IMR-90 (cell line): ENCODE measurements around the gene LAMC2.

Source experiments
- CEBPB ChIP-seq: IDR thresholded peaks from 2 replicates; pipeline ENCODE4 v1.6.1; 2012; ENCODE audit warnings: low read depth, low read length, improper control_type of control experiment
- CHD1 ChIP-seq: IDR thresholded peaks from 2 replicates; pipeline ENCODE4 v1.6.1; 2012; ENCODE audit warnings: low read depth, low read length, improper control_type of control experiment
- POLR2A ChIP-seq: IDR thresholded peaks from 2 replicates; pipeline ENCODE4 v1.6.1; 2012; ENCODE audit warnings: mild to moderate bottlenecking, low read depth, low read length
- RCOR1 ChIP-seq: IDR thresholded peaks from 2 replicates; pipeline ENCODE4 v1.6.1; 2012; ENCODE audit warnings: mild to moderate bottlenecking, low read length, improper control_type of control experiment; ENCODE audit not compliant: insufficient replicate concordance
- TF ChIP-seq, protein P1 (sequence below): conservative IDR thresholded peaks from 2 replicates; pipeline ENCODE4 v1.5.1; 2012; ENCODE audit warnings: mild to moderate bottlenecking, low read depth, low read length, improper control_type of control experiment
- TF ChIP-seq, protein P2 (sequence below): fragments of 150-350 bp; IDR thresholded peaks from 2 replicates; pipeline ENCODE4 v1.6.1; 2017; ENCODE audit warnings: mild to moderate bottlenecking, antibody characterized with exemption, low read length, low read depth

GRCh38 chr1:183147735-183148134 lies 38.3 kb upstream of the LAMC2 start:
- TF ChIP-seq, protein P1, sequence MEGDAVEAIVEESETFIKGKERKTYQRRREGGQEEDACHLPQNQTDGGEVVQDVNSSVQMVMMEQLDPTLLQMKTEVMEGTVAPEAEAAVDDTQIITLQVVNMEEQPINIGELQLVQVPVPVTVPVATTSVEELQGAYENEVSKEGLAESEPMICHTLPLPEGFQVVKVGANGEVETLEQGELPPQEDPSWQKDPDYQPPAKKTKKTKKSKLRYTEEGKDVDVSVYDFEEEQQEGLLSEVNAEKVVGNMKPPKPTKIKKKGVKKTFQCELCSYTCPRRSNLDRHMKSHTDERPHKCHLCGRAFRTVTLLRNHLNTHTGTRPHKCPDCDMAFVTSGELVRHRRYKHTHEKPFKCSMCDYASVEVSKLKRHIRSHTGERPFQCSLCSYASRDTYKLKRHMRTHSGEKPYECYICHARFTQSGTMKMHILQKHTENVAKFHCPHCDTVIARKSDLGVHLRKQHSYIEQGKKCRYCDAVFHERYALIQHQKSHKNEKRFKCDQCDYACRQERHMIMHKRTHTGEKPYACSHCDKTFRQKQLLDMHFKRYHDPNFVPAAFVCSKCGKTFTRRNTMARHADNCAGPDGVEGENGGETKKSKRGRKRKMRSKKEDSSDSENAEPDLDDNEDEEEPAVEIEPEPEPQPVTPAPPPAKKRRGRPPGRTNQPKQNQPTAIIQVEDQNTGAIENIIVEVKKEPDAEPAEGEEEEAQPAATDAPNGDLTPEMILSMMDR = no peak
- TF ChIP-seq CHD1 = no peak
- TF ChIP-seq POLR2A = no peak
- TF ChIP-seq CEBPB = no peak
- no peak for TF ChIP-seq RCOR1
- TF ChIP-seq, protein P2, sequence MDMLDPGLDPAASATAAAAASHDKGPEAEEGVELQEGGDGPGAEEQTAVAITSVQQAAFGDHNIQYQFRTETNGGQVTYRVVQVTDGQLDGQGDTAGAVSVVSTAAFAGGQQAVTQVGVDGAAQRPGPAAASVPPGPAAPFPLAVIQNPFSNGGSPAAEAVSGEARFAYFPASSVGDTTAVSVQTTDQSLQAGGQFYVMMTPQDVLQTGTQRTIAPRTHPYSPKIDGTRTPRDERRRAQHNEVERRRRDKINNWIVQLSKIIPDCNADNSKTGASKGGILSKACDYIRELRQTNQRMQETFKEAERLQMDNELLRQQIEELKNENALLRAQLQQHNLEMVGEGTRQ = no peak
